ENCODE data around the gene PANK2. TPM values are rescaled to one million over a fixed set of nuclear protein-coding genes. Genes with fewer than 3 reads are reported as not detected.

PANK2 gene
- total and polyA plus RNA-seq, 2 of the 8 experiments (the other 6 are each of a cell fraction or from before 2014, with no cell fraction given): 17.1 to 57.5 TPM

GRCh38 chr20:3874194-3874844 lies 14.9 kb upstream of the PANK2 start:
- H4K91ac ChIP-seq (replicated peaks; ENCODE audit: insufficient read length, low read length): no peak overlapping the region
- TF ChIP-seq BCL11A (IDR thresholded peaks at IDR 0.05; ENCODE audit: low read depth in 2 of 2, low read length in 2 of 2) (no peak), CBX5 (IDR thresholded peaks at IDR 0.05; ENCODE audit: low read depth, low read length) (no peak), USF2 (IDR thresholded peaks at IDR 0.05; ENCODE audit: low read length) (no peak), BRCA1 (IDR thresholded peaks at IDR 0.05; ENCODE audit: low read depth, low read length) (no peak), POLR2AphosphoS5 (IDR thresholded peaks at IDR 0.05; ENCODE audit: low read depth, low read length) (no peak), CTBP2 (IDR thresholded peaks at IDR 0.05; ENCODE audit: borderline replicate concordance, insufficient read depth, insufficient read length, low read length) (no peak), TAF7 (optimal IDR thresholded peaks at IDR 0.05; ENCODE audit: borderline replicate concordance, low read depth, low read length) (no peak), HDAC2 (IDR thresholded peaks at IDR 0.05; ENCODE audit: borderline replicate concordance in 1 of 2, low read depth in 2 of 2, low read length in 2 of 2) (no peak), SP1 (IDR thresholded peaks at IDR 0.05; ENCODE audit: low read depth, low read length) (no peak)
- ChIA-PET POLR2A (ENCODE audit: partially characterized antibody) (interaction anchor here (0.6 to 6.3 kb wide), 5 partner anchors 8 to 33 kb away, joined by 3 to 34 read pairs (median 6); no protein-coding TSS in a partner anchor), CTCF (ENCODE audit: partially characterized antibody) (interaction anchor here (2.1 kb wide), 1 partner anchor 20 kb away, joined by 7 read pairs; no protein-coding TSS in a partner anchor)
- no peak overlapping the region for H4K5ac ChIP-seq (ENCODE audit: insufficient read length, low read depth, low read length)
- FAIRE-seq: no peak
- no peaks in the 10 kb centered on the region for H3K23me2 ChIP-seq (ENCODE audit: low read depth, low read length)
- 80% methylated on average over 3 of the region's 3 CpGs; no CpG with 5 or more reads in 1 of the 2 experiments for WGBS, 2 experiments (ENCODE audit: extremely low coverage in 1 of 2, insufficient coverage in 1 of 2, insufficient read length in 1 of 2, insufficient replicate concordance in 2 of 2, low coverage in 1 of 2, low lambda C conversion rate in 2 of 2, missing lambda C conversion rate in 1 of 2)
- no peak overlapping the region for H3K27ac ChIP-seq (ENCODE audit: low read depth, low read length)
- H3K56ac ChIP-seq (replicated peaks; ENCODE audit: insufficient read length, low read depth, low read length): no peak overlapping the region
- peaks cover 2% of the 10 kb centered on the region; the same call in 1 of the 2 replicates for H3K79me1 ChIP-seq (ENCODE audit: low read depth, low read length)
- H3K4me3 ChIP-seq (ENCODE audit: extremely low read depth in 1 of 4, insufficient read depth in 2 of 4, low read depth in 3 of 4, low read length in 4 of 4): no peak overlapping the region
- no peak overlapping the region for H2BK120ac ChIP-seq (replicated peaks; ENCODE audit: low read depth, low read length)
- peaks cover 0 to 7% of the 10 kb centered on the region in 2 experiments for H4K20me1 ChIP-seq (replicated peaks in 1 of 2; ENCODE audit: control insufficient read depth in 1 of 2, insufficient read depth in 2 of 2, low read length in 2 of 2)
- H3K36me3 ChIP-seq (ENCODE audit: control insufficient read depth in 2 of 4, insufficient read depth in 4 of 4, low read length in 3 of 4): peaks cover 0 to 3% (median 1%) of the 10 kb centered on the region in 4 experiments; a peak in 2 of 8 replicates
- H2AFZ ChIP-seq (ENCODE audit: low read length): no peak overlapping the region
- no peak overlapping the region for H3K23ac ChIP-seq (ENCODE audit: insufficient read length)
- no peaks in the 10 kb centered on the region for H3K27me3 ChIP-seq (replicated peaks in 1 of 4; ENCODE audit: control insufficient read depth in 3 of 4, extremely low read depth in 1 of 4, insufficient read depth in 3 of 4, low read length in 3 of 4)
- H3K4me2 ChIP-seq (ENCODE audit: insufficient read depth in 1 of 2, low read depth in 2 of 2, low read length in 2 of 2): no peak overlapping the region
- H4K8ac ChIP-seq (ENCODE audit: extremely low read depth, insufficient read depth, low read length): no peak overlapping the region
- no peaks in the 10 kb centered on the region for H3K4me1 ChIP-seq (replicated peaks in 1 of 4; ENCODE audit: control insufficient read depth in 3 of 4, insufficient read depth in 4 of 4, low read length in 3 of 4)
- H3K9me3 ChIP-seq (ENCODE audit: insufficient read depth in 2 of 2, low read depth in 1 of 2, low read length in 1 of 2): no peaks in the 10 kb centered on the region
- no peak for DNase-seq (ENCODE audit: low read depth in 1 of 2, low spot score in 2 of 2)
- H2AK5ac ChIP-seq (ENCODE audit: low read depth, low read length): no peak overlapping the region
- no peak overlapping the region for H3K4ac ChIP-seq (replicated peaks; ENCODE audit: insufficient read length, low read depth, low read length)
- no peak overlapping the region for H3K9ac ChIP-seq (replicated peaks in 1 of 4; ENCODE audit: extremely low read depth in 1 of 4, low read depth in 3 of 4, low read length in 3 of 4)
- no peak overlapping the region for H2BK15ac ChIP-seq (ENCODE audit: low read length)
- no peaks in the 10 kb centered on the region for H3K79me2 ChIP-seq (ENCODE audit: control insufficient read depth in 1 of 2, insufficient read depth in 2 of 2, low read length in 2 of 2)
- H2BK5ac ChIP-seq (ENCODE audit: low read depth, low read length): no peak overlapping the region; the same call in 1 of the 2 replicates
- no peak overlapping the region for H2BK12ac ChIP-seq (ENCODE audit: low read depth, low read length)
- no peak overlapping the region for H2BK20ac ChIP-seq (ENCODE audit: low read length)
- no peak overlapping the region for H3K14ac ChIP-seq (ENCODE audit: insufficient read length)
- H3K18ac ChIP-seq (ENCODE audit: extremely low read depth, low read length): no peak overlapping the region
